GM19328 (cell line): ENCODE data around the gene SNW1.
"Not testable (repeated sequence)": the region's sequence is repeated elsewhere in the genome, so short reads cannot be mapped to it uniquely, and the experiment has no call there.

ENCODE experiments used
- ATAC-seq: cut with Tn5 transposase; IDR thresholded peaks from one replicate; pipeline ENCODE4 v1.9.1; 2021; ENCODE audit warnings: mild to moderate bottlenecking, moderate library complexity; ENCODE audit not compliant: unreplicated experiment

Gene SNW1

GRCh38 chr14:77752799-77753516, 8.0 kb downstream of the SNW1 start:
- no peak for ATAC-seq

DNA sequence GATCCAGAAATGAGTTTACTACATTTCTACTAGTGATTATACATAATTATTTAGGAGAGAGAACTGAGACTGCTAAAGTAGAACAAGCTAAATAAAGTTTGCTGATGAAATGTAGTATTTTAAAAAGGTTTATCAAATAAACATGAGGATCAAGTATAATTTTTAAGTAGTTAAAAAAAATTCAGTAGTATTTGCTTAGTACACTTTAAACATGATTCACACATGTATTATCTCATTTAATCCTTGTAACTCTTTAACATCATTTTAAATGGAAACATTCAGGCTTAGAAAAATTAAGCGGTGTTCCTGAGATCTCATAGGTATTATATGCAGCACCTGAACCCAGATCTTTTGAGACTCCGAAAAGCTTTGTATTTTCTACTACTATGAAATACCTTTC, 8.7 kb downstream of the SNW1 start:
- no peak for ATAC-seq

- not testable (repeated sequence) for ATAC-seq
These were observed 13.5 kb downstream of the SNW1 start for GRCh38 chr14:77747425-77747824.

GRCh38 chr14:77746064-77746702, 14.8 kb downstream of the SNW1 start:
- ATAC-seq = no peak

- no peak for ATAC-seq
These were observed 19.5 kb downstream of the SNW1 start for GRCh38 chr14:77741438-77741837.

DNA sequence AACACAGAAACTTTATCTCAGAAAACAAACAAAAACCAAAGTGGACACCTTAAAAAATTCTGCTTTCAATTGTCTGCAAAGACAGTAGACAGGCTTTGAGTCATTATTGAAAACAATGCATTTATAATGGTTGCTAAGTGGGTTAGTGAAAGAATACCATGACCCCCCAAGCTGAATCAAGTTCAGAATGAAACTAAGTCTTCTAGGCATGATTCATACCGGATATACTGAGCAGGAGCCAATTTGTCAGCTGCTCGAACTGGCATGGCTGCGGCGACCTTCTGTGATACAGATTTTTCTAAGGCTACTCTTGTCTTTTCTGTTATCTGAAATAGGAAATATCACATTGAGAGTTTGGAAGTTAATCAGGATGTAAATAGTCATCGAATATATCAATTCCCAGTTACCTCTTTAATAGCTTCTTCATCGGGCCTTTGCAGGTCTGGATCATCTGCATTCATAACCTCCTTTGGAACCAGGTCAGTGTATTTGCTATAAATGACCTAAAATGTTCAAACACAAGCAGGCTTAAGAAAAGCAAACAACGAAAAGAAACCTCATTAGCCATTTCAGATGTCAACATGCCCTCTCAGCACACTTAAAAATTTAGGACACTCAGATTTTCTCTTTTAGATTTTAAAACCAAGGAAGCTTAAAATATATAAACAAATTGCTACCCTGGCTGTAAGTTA, 22.3 kb downstream of the SNW1 start:
- no peak for ATAC-seq

- no peak for ATAC-seq
These were observed 29.9 kb downstream of the SNW1 start for GRCh38 chr14:77730976-77731497.

DNA sequence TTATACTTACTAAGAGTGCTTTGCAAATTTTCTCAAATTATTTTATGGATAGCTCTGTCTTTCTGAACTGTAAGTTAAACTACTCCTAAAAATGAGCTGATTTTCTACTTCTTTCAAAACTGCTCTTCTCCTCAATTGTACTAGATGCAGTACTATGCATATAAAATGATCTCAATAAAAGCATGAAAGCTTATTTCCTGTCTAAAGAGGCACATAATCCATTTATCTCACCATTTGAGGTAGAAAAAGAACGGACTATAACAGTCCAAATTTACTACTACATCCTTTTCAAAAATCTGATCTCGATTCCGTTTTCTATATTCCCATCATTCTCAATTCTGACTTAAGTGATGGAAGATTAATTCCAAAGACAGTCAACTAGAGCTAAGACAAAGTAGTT, 38.7 kb downstream of the SNW1 start:
- ATAC-seq = no peak

GRCh38 chr14:77721437-77721836, 39.5 kb downstream of the SNW1 start:
- ATAC-seq = no peak

GRCh38 chr14:77717608-77718305, 43.2 kb downstream of the SNW1 start:
- ATAC-seq = no peak

DNA sequence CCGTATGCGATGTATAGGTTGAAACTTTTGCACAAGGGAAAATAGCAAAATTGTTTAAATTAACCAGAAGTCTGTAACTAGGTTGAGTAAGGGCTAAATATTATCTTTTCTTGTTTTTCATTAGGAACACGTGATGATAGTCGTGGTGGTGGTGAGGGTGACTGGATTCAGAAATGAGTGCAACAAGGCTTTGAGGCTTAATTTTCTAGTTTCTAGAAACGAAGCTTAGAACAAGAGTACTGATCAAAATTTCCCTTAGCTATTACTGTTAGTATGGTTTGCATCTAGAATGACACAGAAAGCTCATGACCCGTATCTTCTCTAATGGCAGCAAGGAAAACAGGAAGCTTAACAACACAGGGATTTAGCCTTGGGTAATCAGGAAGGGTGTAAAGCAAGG, 46.0 kb downstream of the SNW1 start:
- ATAC-seq = no peak

DNA sequence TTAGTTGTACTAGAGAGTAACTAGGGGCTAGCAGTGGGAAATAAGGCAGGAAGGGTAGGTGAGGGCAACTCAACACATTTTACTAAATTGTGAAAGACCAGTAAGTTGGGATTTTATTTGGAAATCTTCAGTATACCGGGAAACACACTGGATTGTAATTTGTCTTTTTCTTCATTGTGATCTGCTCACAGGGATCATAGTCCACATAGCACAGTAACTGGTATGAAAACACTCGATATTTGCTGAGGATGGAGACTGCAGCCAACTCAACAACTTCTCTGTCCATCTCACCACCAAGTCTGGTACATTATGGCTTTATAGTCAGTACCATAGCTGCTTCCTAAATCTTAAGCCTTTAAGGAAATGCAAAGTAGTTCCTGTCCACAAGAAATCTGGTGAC, 50.6 kb downstream of the SNW1 start:
- ATAC-seq = no peak

GRCh38 chr14:77709412-77709811, 51.5 kb downstream of the SNW1 start:
- ATAC-seq = no peak

DNA sequence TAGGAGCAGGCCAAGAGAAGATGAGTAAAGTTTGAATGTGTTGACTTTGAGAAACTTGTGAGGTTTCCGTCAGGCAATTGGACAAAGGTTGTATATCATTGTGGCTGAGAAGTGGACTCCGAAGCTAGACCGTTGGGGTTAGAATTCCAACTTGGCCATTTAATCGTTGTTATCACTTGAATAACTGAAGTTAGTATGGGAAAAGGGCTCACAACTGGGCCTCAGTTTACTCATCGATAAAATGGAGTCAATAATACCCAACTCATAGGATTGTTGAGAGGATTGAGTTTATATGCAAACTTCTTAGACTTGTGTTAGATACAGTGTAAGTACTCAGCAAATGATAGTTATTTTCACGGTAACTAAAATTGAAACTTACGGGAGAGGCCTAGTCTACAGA, 52.2 kb downstream of the SNW1 start:
- ATAC-seq = no peak

- peak; percentile 99 for ATAC-seq
These were observed 53.1 kb downstream of the SNW1 start, which contains the start of the genes ALKBH1 and SLIRP for GRCh38 chr14:77707724-77708408. Gene ALKBH1 (minus strand): TSS chr14:77708023. CDS start chr14:77708004, 19 bp downstream. Gene SLIRP (plus strand): TSS chr14:77708103. CDS start chr14:77708112, 9 bp downstream.

GRCh38 chr14:77707355-77707723, 53.6 kb downstream of the SNW1 start:
- ATAC-seq = peak; percentile 23

GRCh38 chr14:77691259-77691658, 69.7 kb downstream of the SNW1 start:
- no peak for ATAC-seq

DNA sequence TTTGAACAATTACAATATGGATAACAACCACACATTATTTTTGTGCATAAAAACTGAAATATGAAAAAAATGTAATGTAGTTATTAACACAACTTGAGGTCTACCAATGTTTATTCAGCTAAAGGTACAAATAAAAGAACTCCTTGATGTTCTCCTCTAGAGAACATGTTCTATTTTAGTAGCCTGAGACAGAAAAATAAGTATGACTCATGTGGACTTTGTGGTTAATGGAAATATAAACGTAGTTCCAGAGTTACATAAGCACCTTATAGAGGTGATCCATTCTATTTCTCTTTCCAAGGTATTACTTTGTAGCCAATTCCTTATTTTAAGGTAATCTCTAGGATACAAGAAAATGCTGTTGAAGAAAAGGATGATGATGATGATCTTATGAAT, 78.8 kb downstream of the SNW1 start:
- no peak for ATAC-seq

GRCh38 chr14:77681196-77682157, 79.5 kb downstream of the SNW1 start:
- ATAC-seq = no peak
